Left lung (tissue), 10 donors: Measurements from ENCODE around the gene SOX18. TPM values are rescaled to one million over a fixed set of nuclear protein-coding genes. Genes with fewer than 3 reads are reported as not detected.

Source experiments
- ATAC-seq: fragments of 200-7000 bp; cut with Tn5 transposase; one replicate; pipeline ENCODE4 v1.9.1; 2020; ENCODE audit warnings: moderate library complexity
- DNase-seq, 4 donors: peaks; one replicate each; pipeline ENCODE4 v3.0.0-alpha.2; 2013 to 2020
- H3K27ac ChIP-seq, 2 donors: fragments of 200-600 bp; sonication (generic) in 1 of 2; one replicate each; pipeline versions ENCODE4 v1.5.0 to v1.8.0; 2020 to 2021
- H3K27me3 ChIP-seq, 2 donors: fragments of 200-600 bp; sonication (generic) in 1 of 2; one replicate each; pipeline versions ENCODE4 v1.5.0 to v1.8.0; 2020 to 2021
- H3K36me3 ChIP-seq, 2 donors: fragments of 200-600 bp; sonication (generic) in 1 of 2; one replicate each; pipeline versions ENCODE4 v1.5.0 to v1.8.0; 2020 to 2021
- H3K4me1 ChIP-seq, 2 donors: fragments of 200-600 bp; one replicate each; pipeline ENCODE4 v1.8.0; 2021
- H3K4me3 ChIP-seq, 2 donors: fragments of 200-600 bp; sonication (generic) in 1 of 2; one replicate each; pipeline versions ENCODE4 v1.5.0 to v1.8.0; 2020 to 2021; ENCODE audit warnings: mild to moderate bottlenecking in 1 of 2
- H3K9me3 ChIP-seq, 2 donors: fragments of 200-600 bp; sonication (generic) in 1 of 2; one replicate each; pipeline versions ENCODE4 v1.5.0 to v1.8.0; 2020 to 2021
- intact Hi-C, 2 donors: fragments of 100-400 bp; cut with DNase I; formaldehyde crosslinking; loops; one replicate each; pipeline versions ENCODE4 v1.11.2 to v1.14.2; 2022
- polyA plus RNA-seq, 6 donors: library from polyadenylated mRNA; unstranded; fragments of 120-200 nt; gene quantifications; one replicate each; pipeline ENCODE4 v1.2.1, GENCODE V29; 2013; ENCODE audit not compliant: insufficient read length in 6 of 6
- total RNA-seq, 2 donors: library from RNA; stranded (reverse); fragmentation: NEBNext Ultra II Directional; extraction: Animal tissue kit (Norgen Biotek cat#: 25700); gene quantifications; one replicate each; pipeline ENCODE4 v1.2.1, GENCODE V29; 2021
- TF ChIP-seq, protein P1 (sequence below), 2 donors: fragments of 200-600 bp; sonication (generic) in 1 of 2; IDR thresholded peaks; one replicate each; pipeline versions ENCODE4 v1.5.0 to v1.8.0; 2021; ENCODE audit warnings: antibody characterized with exemption in 2 of 2
- donor health status: DM: no; HTN: yes; CAD: no.
- donor health status: DM: no; HTN: no; CAD: no.

SOX18 gene
- total and polyA plus RNA-seq, 8 donors = 11.5 to 69.2 (median 18.2) TPM

GRCh38 chr20:64030371-64031134 is 18.9 kb downstream of the SOX18 start:
- no peak overlapping the region for H3K27ac ChIP-seq
- H3K9me3 ChIP-seq = no peaks in the 10 kb centered on the region
- H3K4me3 ChIP-seq = no peak overlapping the region
- H3K4me1 ChIP-seq = no peaks in the 10 kb centered on the region
- DNase-seq (peak in 1 of 4 donors; percentile 72), ATAC-seq (no peak)
- TF ChIP-seq, protein P1, sequence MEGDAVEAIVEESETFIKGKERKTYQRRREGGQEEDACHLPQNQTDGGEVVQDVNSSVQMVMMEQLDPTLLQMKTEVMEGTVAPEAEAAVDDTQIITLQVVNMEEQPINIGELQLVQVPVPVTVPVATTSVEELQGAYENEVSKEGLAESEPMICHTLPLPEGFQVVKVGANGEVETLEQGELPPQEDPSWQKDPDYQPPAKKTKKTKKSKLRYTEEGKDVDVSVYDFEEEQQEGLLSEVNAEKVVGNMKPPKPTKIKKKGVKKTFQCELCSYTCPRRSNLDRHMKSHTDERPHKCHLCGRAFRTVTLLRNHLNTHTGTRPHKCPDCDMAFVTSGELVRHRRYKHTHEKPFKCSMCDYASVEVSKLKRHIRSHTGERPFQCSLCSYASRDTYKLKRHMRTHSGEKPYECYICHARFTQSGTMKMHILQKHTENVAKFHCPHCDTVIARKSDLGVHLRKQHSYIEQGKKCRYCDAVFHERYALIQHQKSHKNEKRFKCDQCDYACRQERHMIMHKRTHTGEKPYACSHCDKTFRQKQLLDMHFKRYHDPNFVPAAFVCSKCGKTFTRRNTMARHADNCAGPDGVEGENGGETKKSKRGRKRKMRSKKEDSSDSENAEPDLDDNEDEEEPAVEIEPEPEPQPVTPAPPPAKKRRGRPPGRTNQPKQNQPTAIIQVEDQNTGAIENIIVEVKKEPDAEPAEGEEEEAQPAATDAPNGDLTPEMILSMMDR (IDR thresholded peaks at IDR 0.05) = no peak
- intact Hi-C loops = no loop called here
- H3K36me3 ChIP-seq = peaks cover 0 to 100% of the 10 kb centered on the region in 2 donors
- no peaks in the 10 kb centered on the region for H3K27me3 ChIP-seq

- Histone ChIP-seq H3K27ac (no peak overlapping the region), H3K27me3 (no peaks in the 10 kb centered on the region), H3K9me3 (no peaks in the 10 kb centered on the region), H3K4me3 (no peak overlapping the region), H3K4me1 (no peaks in the 10 kb centered on the region), H3K36me3 (peaks cover 0 to 100% of the 10 kb centered on the region in 2 donors)
- DNase-seq (peak in 1 of 4 donors; percentile 66), ATAC-seq (no peak)
- TF ChIP-seq, protein P1 (IDR thresholded peaks at IDR 0.05) = no peak
- intact Hi-C loops = no loop called here
Measured at GRCh38 chr20:64029293-64030117, 19.9 kb downstream of the SOX18 start.

DNA sequence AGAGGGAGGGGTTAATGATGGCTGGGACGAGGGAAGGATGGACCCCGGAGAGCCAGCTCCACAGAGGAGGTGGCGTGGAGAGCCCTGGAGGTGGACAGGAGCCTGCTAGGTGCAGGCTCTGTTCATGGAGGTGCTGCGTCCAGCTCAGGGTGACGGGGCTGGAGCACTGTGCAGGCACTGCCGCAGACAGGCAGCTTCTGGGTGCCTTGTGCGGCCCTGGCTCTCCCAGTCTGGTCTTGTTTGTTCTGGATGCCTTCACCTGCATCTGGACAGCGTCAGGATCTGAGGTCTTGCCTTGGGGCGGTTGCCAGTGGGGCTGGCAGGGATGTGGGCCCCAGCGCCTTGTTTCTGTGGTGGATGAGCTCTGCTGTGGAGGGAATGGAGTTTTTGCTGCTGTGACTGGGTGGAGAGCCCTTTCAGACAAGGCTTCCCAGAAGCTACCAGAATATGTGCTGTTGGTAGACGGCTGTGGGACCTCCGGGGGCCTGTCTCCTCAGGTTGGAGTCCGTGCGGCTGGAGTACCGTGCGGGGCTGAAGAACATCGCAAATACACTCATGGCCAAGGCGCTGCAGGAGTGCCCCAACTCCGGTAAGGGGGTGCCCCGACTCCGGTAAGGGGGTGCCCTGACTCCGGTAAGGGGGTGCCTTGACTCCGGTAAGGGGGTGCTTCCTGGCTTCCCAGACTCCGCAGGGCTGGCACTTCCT is 21.3 kb downstream of the SOX18 start:
- no peak for ATAC-seq
- H3K4me3 ChIP-seq = no peak overlapping the region
- intact Hi-C loops = no loop called here
- H3K27me3 ChIP-seq = no peaks in the 10 kb centered on the region
- no peaks in the 10 kb centered on the region for H3K9me3 ChIP-seq
- TF ChIP-seq, protein P1 (IDR thresholded peaks at IDR 0.05) = no peak
- no peak overlapping the region for H3K27ac ChIP-seq
- DNase-seq = peak in 1 of 4 donors; percentile 61
- H3K36me3 ChIP-seq = peaks cover 0 to 100% of the 10 kb centered on the region in 2 donors
- no peaks in the 10 kb centered on the region for H3K4me1 ChIP-seq

DNA sequence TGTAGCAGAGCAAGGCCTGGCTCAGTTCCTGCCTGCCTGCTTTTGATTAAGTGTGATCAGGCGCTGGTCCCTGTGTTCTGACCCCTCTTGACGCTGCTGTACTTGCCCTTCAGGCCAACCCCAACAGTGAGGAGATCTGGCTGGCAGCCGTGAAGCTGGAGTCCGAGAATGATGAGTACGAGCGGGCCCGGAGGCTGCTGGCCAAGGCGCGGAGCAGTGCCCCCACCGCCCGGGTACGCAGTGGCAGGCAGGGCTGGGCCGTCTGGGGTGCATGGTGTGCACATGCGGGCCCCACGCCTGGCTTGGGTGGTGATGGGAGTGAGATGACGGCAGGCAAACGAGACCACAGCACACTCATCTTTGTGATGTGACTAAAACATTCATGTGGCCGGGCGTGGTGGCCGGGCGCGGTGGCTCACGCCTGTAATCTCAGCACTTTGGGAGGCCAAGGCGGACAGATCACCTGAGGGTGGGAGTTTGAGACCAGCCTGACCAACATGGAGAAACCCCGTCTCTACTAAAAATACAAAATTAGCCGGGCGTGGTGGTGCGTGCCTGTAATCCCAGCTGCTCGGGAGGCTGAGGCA is 23.5 kb downstream of the SOX18 start:
- TF ChIP-seq, protein P1 (IDR thresholded peaks at IDR 0.05) = no peak
- Histone ChIP-seq H3K27me3 (no peaks in the 10 kb centered on the region), H3K9me3 (no peaks in the 10 kb centered on the region), H3K27ac (no peak overlapping the region), H3K4me3 (no peak overlapping the region), H3K36me3 (peaks cover 0 to 94% of the 10 kb centered on the region in 2 donors), H3K4me1 (no peaks in the 10 kb centered on the region)
- no peak for DNase-seq
- intact Hi-C loops = no loop called here
- ATAC-seq = no peak
